HepG2 (cell line): ENCODE results near the gene ACSF3. TPM values are rescaled to one million over a fixed set of nuclear protein-coding genes. Genes with fewer than 3 reads are reported as not detected.

Experiments
- AGO2 ChIP-seq: fragments of 200-400 bp; formaldehyde crosslinking; optimal IDR thresholded peaks from 2 replicates; pipeline ENCODE3; 2017; ENCODE audit warnings: mild to moderate bottlenecking, low read depth, low read length, moderate library complexity
- ARNT ChIP-seq: fragments of 450-650 bp; IDR thresholded peaks from 2 replicates; pipeline ENCODE4 v1.6.1; 2017
- GTF3A ChIP-seq: sonication (generic); formaldehyde crosslinking; conservative IDR thresholded peaks from 2 replicates; pipeline ENCODE4 v1.4.0; 2020; ENCODE audit warnings: mild to moderate bottlenecking, missing genetic modification reagents
- MED1 ChIP-seq: sonication (generic); formaldehyde crosslinking; IDR thresholded peaks from 2 replicates; pipeline ENCODE4 v1.4.0; 2020; ENCODE audit warnings: missing genetic modification reagents
- MEIS1 ChIP-seq: sonication (generic); formaldehyde crosslinking; IDR thresholded peaks from 2 replicates; pipeline ENCODE4 v1.9.0; 2021; ENCODE audit warnings: mild to moderate bottlenecking, missing genetic modification reagents, moderate library complexity, borderline replicate concordance
- MIER2 ChIP-seq: IDR thresholded peaks from 2 replicates; pipeline ENCODE4 v1.6.1; 2016; ENCODE audit warnings: missing biosample characterization, missing genetic modification reagents
- NFE2L1 ChIP-seq: sonication (generic); formaldehyde crosslinking; IDR thresholded peaks from 2 replicates; pipeline ENCODE4 v1.4.0; 2020; ENCODE audit warnings: missing genetic modification reagents, mild to moderate bottlenecking, borderline replicate concordance
- POLR2AphosphoS5 ChIP-seq: IDR thresholded peaks from 2 replicates; pipeline ENCODE4 v1.6.1; 2012; ENCODE audit warnings: low read depth, low read length
- SMAD3 ChIP-seq: sonication (generic); formaldehyde crosslinking; IDR thresholded peaks from 2 replicates; pipeline ENCODE4 v1.4.0; 2020; ENCODE audit warnings: missing genetic modification reagents
- SMAD9 ChIP-seq: sonication (generic); formaldehyde crosslinking; IDR thresholded peaks from 2 replicates; pipeline ENCODE4 v1.5.1; 2020; ENCODE audit warnings: mild to moderate bottlenecking, missing genetic modification reagents
- ZIK1 ChIP-seq: sonication (generic); formaldehyde crosslinking; IDR thresholded peaks from 2 replicates; pipeline ENCODE4 v1.5.0; 2020; ENCODE audit warnings: mild to moderate bottlenecking, low read depth, missing genetic modification reagents, borderline replicate concordance
- ZNF160 ChIP-seq: sonication (generic); formaldehyde crosslinking; IDR thresholded peaks from 2 replicates; pipeline ENCODE4 v1.8.0; 2022; ENCODE audit warnings: mild to moderate bottlenecking, inconsistent platforms, missing genetic modification reagents
- ZNF260 ChIP-seq: sonication (generic); formaldehyde crosslinking; IDR thresholded peaks from 2 replicates; pipeline ENCODE4 v1.4.0; 2020; ENCODE audit warnings: missing genetic modification reagents, low read depth, mild to moderate bottlenecking, borderline replicate concordance
- ZNF431 ChIP-seq: sonication (generic); formaldehyde crosslinking; IDR thresholded peaks from 2 replicates; pipeline ENCODE4 v1.9.0; 2022; ENCODE audit warnings: missing genetic modification reagents, low read depth, mild to moderate bottlenecking, borderline replicate concordance
- ZNF441 ChIP-seq: sonication (generic); formaldehyde crosslinking; IDR thresholded peaks from 2 replicates; pipeline ENCODE4 v1.7.0; 2021; ENCODE audit warnings: missing genetic modification reagents, borderline replicate concordance
- ZNF598 ChIP-seq: sonication (generic); formaldehyde crosslinking; IDR thresholded peaks from 2 replicates; pipeline ENCODE4 v1.5.1; 2020; ENCODE audit warnings: mild to moderate bottlenecking, missing genetic modification reagents, borderline replicate concordance
- ZNF749 ChIP-seq: sonication (generic); formaldehyde crosslinking; IDR thresholded peaks from 2 replicates; pipeline ENCODE4 v1.8.0; 2022; ENCODE audit warnings: mild to moderate bottlenecking, missing genetic modification reagents, moderate library complexity, borderline replicate concordance
- polyA plus RNA-seq, 8 experiments: library from polyadenylated mRNA; depleted of rRNA in 3 of 8; stranded (reverse) in 7 of 8; unstranded in 1 of 8; fragments of >200 nt; fragmentation: Illumina TruSeq in 4 of 8; extraction: Trizol in 4 of 8; gene quantifications; 2 replicates each; pipeline versions ENCODE4 v1.2.1 to v1.2.3, GENCODE V29; 2011 to 2016; ENCODE audit warnings: low read depth in 4 of 8, missing spikeins in 1 of 8, mixed read lengths in 1 of 8; ENCODE audit not compliant: insufficient read depth in 1 of 8
- total RNA-seq, 5 experiments: library from RNA; depleted of rRNA; stranded (reverse); fragments of >200 nt; fragmentation: Illumina TruSeq; extraction: Trizol; gene quantifications; 2 replicates each; pipeline ENCODE4 v1.2.3, GENCODE V29; 2016; ENCODE audit warnings: low read depth in 1 of 5
- TF ChIP-seq, protein P1 (sequence below): sonication (generic); formaldehyde crosslinking; IDR thresholded peaks from 2 replicates; pipeline ENCODE4 v1.5.1; 2020; ENCODE audit warnings: missing genetic modification reagents, mild to moderate bottlenecking, borderline replicate concordance
- TF ChIP-seq, protein P2 (sequence below): IDR thresholded peaks from 2 replicates; pipeline ENCODE4 v1.6.1; 2016
- TF ChIP-seq, protein P3 (sequence below): sonication (generic); formaldehyde crosslinking; IDR thresholded peaks from 2 replicates; pipeline ENCODE4 v1.8.0; 2022; ENCODE audit warnings: missing genetic modification reagents, mild to moderate bottlenecking, moderate library complexity, borderline replicate concordance

The ACSF3 gene
- total and polyA plus RNA-seq, 2 of the 13 experiments (the other 11 are each of a cell fraction or from before 2014, with no cell fraction given) = 14.9 to 30.6 TPM

DNA sequence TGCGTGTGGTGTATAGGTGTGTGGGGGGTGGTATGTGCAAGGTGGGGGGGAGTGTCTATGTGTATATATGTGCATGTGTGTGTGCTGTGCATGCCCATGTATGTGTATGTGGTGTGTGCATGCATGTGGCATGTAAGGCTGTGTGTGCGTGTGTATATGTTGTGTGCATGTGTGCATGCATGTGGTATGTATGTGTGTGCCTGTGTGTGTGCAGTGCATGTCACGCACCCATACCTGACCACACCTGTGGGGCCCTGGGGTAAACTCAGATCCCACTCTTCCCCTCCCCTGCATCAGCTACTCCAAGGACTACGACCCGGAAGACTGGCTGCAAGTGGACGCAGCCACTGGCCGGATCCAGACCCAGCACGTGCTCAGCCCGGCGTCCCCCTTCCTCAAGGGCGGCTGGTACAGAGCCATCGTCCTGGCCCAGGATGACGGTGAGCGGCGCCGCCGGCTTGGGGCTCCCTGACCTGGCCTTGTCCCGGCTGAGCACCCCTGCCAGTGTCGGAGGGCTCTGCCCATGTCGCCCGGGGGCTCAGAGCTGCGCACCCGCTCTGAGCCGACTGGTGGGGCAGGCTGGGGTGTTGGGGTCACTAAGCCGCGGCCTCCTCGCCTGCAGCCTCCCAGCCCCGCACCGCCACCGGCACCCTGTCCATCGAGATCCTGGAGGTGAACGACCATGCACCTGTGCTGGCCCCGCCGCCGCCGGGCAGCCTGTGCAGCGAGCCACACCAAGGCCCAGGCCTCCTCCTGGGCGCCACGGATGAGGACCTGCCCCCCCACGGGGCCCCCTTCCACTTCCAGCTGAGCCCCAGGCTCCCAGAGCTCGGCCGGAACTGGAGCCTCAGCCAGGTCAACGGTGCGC lies 97.6 kb downstream of the ACSF3 start (continued):
- TF ChIP-seq, protein P1, sequence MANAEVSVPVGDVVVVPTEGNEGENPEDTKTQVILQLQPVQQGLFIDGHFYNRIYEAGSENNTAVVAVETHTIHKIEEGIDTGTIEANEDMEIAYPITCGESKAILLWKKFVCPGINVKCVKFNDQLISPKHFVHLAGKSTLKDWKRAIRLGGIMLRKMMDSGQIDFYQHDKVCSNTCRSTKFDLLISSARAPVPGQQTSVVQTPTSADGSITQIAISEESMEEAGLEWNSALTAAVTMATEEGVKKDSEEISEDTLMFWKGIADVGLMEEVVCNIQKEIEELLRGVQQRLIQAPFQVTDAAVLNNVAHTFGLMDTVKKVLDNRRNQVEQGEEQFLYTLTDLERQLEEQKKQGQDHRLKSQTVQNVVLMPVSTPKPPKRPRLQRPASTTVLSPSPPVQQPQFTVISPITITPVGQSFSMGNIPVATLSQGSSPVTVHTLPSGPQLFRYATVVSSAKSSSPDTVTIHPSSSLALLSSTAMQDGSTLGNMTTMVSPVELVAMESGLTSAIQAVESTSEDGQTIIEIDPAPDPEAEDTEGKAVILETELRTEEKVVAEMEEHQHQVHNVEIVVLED (CRISPR knock-in tag) = no peak; the same call in 1 of the 2 replicates
- TF ChIP-seq ZNF441 (CRISPR knock-in tag) = 0 out of 2 replicates have a peak, but pooled peaks have one; percentile 57
- TF ChIP-seq, protein P2, sequence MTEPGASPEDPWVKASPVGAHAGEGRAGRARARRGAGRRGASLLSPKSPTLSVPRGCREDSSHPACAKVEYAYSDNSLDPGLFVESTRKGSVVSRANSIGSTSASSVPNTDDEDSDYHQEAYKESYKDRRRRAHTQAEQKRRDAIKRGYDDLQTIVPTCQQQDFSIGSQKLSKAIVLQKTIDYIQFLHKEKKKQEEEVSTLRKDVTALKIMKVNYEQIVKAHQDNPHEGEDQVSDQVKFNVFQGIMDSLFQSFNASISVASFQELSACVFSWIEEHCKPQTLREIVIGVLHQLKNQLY (CRISPR knock-in tag) = peak; percentile 45; the same call in 1 of the 2 replicates
- TF ChIP-seq MIER2 (CRISPR knock-in tag) = no peak
- TF ChIP-seq MED1 (CRISPR knock-in tag) = peak; percentile 45
- TF ChIP-seq, protein P3, sequence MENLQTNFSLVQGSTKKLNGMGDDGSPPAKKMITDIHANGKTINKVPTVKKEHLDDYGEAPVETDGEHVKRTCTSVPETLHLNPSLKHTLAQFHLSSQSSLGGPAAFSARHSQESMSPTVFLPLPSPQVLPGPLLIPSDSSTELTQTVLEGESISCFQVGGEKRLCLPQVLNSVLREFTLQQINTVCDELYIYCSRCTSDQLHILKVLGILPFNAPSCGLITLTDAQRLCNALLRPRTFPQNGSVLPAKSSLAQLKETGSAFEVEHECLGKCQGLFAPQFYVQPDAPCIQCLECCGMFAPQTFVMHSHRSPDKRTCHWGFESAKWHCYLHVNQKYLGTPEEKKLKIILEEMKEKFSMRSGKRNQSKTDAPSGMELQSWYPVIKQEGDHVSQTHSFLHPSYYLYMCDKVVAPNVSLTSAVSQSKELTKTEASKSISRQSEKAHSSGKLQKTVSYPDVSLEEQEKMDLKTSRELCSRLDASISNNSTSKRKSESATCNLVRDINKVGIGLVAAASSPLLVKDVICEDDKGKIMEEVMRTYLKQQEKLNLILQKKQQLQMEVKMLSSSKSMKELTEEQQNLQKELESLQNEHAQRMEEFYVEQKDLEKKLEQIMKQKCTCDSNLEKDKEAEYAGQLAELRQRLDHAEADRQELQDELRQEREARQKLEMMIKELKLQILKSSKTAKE (CRISPR knock-in tag) = peak; percentile 54; the same call in 1 of the 2 replicates
- 0 out of 2 replicates have a peak, but pooled peaks have one; percentile 15 for TF ChIP-seq SMAD3 (CRISPR knock-in tag)
- TF ChIP-seq ZNF598 (CRISPR knock-in tag) = no peak
- TF ChIP-seq ZIK1 (CRISPR knock-in tag) = peak; percentile 93; the same call in 1 of the 2 replicates
- TF ChIP-seq SMAD9 (CRISPR knock-in tag) = no peak
- TF ChIP-seq ZNF431 (CRISPR knock-in tag) = peak; percentile 68
- TF ChIP-seq ZNF749 (CRISPR knock-in tag) = no peak
- TF ChIP-seq GTF3A (CRISPR knock-in tag) = no peak
- peak; percentile 49; the same call in 1 of the 2 replicates for TF ChIP-seq POLR2AphosphoS5
- TF ChIP-seq ARNT = no peak
- TF ChIP-seq MEIS1 (CRISPR knock-in tag) = peak; percentile 78; the same call in 1 of the 2 replicates
- peak; percentile 77 for TF ChIP-seq AGO2
- no peak for TF ChIP-seq ZNF260 (CRISPR knock-in tag)
- 0 out of 2 replicates have a peak, but pooled peaks have one; percentile 57 for TF ChIP-seq NFE2L1 (CRISPR knock-in tag)
- peak; percentile 77; the same call in 1 of the 2 replicates for TF ChIP-seq ZNF160 (CRISPR knock-in tag)
